ENCODE measurements around the gene SAMD4B. TPM values are rescaled to one million over a fixed set of nuclear protein-coding genes. Genes with fewer than 3 reads are reported as not detected.
"Not testable (repeated sequence)": the region's sequence is repeated elsewhere in the genome, so short reads cannot be mapped to it uniquely, and the experiment has no call there.

Gene SAMD4B
- total RNA-seq, 1 donor from 2014 or later: 119 TPM

- no peaks in the 10 kb centered on the region for H3K4me1 Mint-ChIP-seq (ENCODE audit: low read depth, unreplicated experiment)
- H3K27me3 Mint-ChIP-seq (ENCODE audit: unreplicated experiment): peaks cover 2% of the 10 kb centered on the region
- H3K36me3 Mint-ChIP-seq (ENCODE audit: unreplicated experiment): peaks cover 14% of the 10 kb centered on the region
- DNase-seq: no peak
- no peak overlapping the region for H3K27ac Mint-ChIP-seq (ENCODE audit: unreplicated experiment)
- H3K4me3 Mint-ChIP-seq (ENCODE audit: unreplicated experiment): no peak overlapping the region
- TF ChIP-seq, protein P1, sequence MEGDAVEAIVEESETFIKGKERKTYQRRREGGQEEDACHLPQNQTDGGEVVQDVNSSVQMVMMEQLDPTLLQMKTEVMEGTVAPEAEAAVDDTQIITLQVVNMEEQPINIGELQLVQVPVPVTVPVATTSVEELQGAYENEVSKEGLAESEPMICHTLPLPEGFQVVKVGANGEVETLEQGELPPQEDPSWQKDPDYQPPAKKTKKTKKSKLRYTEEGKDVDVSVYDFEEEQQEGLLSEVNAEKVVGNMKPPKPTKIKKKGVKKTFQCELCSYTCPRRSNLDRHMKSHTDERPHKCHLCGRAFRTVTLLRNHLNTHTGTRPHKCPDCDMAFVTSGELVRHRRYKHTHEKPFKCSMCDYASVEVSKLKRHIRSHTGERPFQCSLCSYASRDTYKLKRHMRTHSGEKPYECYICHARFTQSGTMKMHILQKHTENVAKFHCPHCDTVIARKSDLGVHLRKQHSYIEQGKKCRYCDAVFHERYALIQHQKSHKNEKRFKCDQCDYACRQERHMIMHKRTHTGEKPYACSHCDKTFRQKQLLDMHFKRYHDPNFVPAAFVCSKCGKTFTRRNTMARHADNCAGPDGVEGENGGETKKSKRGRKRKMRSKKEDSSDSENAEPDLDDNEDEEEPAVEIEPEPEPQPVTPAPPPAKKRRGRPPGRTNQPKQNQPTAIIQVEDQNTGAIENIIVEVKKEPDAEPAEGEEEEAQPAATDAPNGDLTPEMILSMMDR (IDR thresholded peaks at IDR 0.05; ENCODE audit: partially characterized antibody, unreplicated experiment): no peak
- H3K9me3 Mint-ChIP-seq (ENCODE audit: unreplicated experiment): peaks cover 7% of the 10 kb centered on the region
Measured at GRCh38 chr19:39377373-39378362, 35.4 kb downstream of the SAMD4B start.

- not testable (repeated sequence) for DNase-seq; H3K9me3 Mint-ChIP-seq (ENCODE audit: unreplicated experiment); H3K4me1 Mint-ChIP-seq (ENCODE audit: low read depth, unreplicated experiment); H3K4me3 Mint-ChIP-seq (ENCODE audit: unreplicated experiment); H3K27me3 Mint-ChIP-seq (ENCODE audit: unreplicated experiment)
- H3K36me3 Mint-ChIP-seq (ENCODE audit: unreplicated experiment): peaks cover 10% of the 10 kb centered on the region
- H3K27ac Mint-ChIP-seq (ENCODE audit: unreplicated experiment): peak overlapping the region; percentile 14
Measured at GRCh38 chr19:39379366-39379765, 37.1 kb downstream of the SAMD4B start.

DNA sequence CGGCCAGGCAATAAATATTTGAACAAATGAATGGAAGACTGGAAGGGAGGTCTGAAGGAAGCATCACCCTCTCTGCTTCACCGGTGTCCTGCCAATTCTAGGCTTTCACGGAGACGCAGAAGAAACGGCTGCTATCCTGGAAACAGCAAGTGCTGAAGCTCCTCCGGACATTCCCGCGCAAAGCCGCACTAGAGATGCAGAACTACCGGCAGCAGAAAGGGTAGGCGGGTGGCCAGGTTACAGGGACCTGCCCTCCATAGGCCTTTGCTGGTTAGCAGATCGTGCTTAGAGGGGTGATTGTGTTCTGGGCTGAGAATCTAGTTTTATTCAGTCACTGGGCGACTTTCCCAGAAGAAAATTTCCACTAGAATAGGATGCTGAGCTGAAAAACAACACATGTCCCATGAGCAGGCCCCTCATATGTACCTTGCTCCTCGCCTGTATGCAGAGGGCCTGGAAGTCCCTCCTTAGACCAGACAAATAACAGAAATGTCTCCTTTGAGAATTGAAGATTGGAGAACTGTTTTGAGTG, 37.7 kb downstream of the SAMD4B start:
- Mint-ChIP-seq H3K27ac (ENCODE audit: unreplicated experiment) (no peak overlapping the region), H3K4me1 (ENCODE audit: low read depth, unreplicated experiment) (no peaks in the 10 kb centered on the region), H3K36me3 (ENCODE audit: unreplicated experiment) (peaks cover 10% of the 10 kb centered on the region), H3K27me3 (ENCODE audit: unreplicated experiment) (peaks cover 2% of the 10 kb centered on the region), H3K4me3 (ENCODE audit: unreplicated experiment) (no peak overlapping the region), H3K9me3 (ENCODE audit: unreplicated experiment) (peaks cover 4% of the 10 kb centered on the region)
- TF ChIP-seq, protein P1 (IDR thresholded peaks at IDR 0.05; ENCODE audit: partially characterized antibody, unreplicated experiment): no peak
- DNase-seq: no peak

GRCh38 chr19:39380521-39381502, 38.6 kb downstream of the SAMD4B start:
- DNase-seq: no peak
- Mint-ChIP-seq H3K36me3 (ENCODE audit: unreplicated experiment) (peaks cover 10% of the 10 kb centered on the region), H3K4me1 (ENCODE audit: low read depth, unreplicated experiment) (no peaks in the 10 kb centered on the region), H3K27me3 (ENCODE audit: unreplicated experiment) (peaks cover 2% of the 10 kb centered on the region), H3K4me3 (ENCODE audit: unreplicated experiment) (no peak overlapping the region), H3K9me3 (ENCODE audit: unreplicated experiment) (peaks cover 4% of the 10 kb centered on the region), H3K27ac (ENCODE audit: unreplicated experiment) (no peak overlapping the region)
- TF ChIP-seq, protein P1 (IDR thresholded peaks at IDR 0.05; ENCODE audit: partially characterized antibody, unreplicated experiment): no peak

All from glutamatergic neuron (in vitro differentiated cells).